ENCODE data around the gene PRSS48.
"Not testable (repeated sequence)": the region's sequence is repeated elsewhere in the genome, so short reads cannot be mapped to it uniquely, and the experiment has no call there.

The PRSS48 gene

DNA sequence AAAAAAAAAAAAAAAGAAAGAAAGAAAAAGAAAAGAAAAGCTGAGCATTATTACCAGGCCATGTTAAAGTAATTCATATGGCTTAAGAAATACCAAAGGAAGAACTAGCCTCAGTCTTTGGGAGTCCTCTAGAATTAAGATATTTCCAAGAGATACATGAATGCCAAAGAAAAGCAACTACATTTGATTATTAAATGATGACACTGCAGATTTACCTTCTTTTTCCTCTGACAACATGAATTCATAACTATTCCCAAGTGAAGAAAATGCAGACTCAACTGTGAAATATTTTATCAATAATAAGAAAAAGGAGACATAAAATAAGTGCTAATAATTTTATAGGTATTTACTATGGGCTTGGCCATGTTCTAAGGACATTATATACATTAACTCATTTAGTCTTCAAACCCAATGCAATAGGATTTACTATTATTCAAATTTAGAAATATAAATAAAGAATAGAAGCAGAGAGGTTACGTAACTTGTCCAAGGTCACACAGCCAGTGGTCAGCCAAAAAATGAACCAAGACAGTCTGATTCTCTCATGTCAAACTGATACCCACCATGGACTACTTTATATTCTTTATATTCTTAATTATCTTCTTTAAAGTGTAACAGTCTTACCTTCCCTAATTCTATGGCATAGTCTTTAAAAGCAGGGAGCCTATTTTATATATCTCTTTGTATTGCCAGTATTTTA, 41.5 kb downstream of the PRSS48 start:
- no peak for DNase-seq (ENCODE audit: low spot score)

DNA sequence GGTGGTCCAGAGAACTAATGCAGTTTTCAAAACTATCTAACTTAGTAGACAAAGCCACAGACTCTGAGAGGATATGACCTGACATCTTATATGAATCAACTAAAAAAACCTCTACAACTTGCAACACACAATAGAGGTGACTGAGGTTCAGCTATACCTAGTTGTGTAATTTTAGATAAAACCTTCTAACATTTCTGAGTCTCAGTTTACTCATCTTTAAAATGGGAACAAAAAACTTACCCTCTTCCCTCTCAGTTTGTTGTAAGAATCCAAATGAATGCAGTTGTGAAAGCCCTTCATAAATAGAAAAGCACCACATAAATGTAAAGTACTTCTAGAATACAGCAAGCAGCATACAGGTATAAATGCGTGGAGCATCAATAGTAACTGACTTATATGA, 42.5 kb downstream of the PRSS48 start:
- DNase-seq (ENCODE audit: low spot score) = no peak

DNA sequence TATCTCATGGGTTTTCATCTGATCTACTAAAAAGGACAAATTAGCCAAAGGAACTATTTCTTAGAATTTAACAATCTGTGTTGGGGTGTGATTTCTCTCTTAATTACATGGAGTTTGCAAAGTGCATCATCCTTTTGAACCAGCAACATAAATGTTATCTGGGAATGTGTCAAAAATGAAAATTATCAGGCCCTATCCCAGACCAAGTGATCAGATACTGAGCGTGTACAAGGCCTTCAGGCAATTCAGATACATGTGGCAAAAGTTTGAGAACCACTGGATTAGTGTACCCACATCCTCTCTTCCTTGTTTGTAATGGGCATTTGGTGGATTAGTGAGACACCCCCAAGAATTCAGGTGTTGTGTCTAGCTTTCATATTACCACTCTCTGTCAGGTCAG, 44.6 kb downstream of the PRSS48 start:
- no peak for DNase-seq (ENCODE audit: low spot score)

GRCh38 chr4:151322161-151322560, 45.2 kb downstream of the PRSS48 start:
- not testable (repeated sequence) for DNase-seq (ENCODE audit: low spot score)

GRCh38 chr4:151322570-151322969, 45.6 kb downstream of the PRSS48 start:
- DNase-seq (ENCODE audit: low spot score) = no peak

DNA sequence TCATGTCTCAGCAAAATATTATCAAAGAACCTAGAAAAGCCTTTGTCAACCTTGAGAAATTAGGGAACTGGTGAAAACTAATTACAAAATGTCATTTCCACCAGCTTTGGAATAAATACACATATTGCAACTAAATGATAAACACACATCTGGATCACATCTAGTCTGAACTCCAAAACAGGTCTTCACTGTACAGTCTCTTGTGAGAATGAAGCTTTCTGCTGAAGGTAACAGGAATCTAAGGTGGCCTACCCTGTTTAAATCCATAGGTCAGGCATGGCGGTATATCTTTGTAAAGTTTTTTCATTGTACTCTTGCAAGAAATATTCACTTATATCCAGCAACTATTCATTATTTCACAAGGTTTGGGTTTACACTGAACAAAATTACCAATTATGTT, 46.7 kb downstream of the PRSS48 start:
- no peak for DNase-seq (ENCODE audit: low spot score)

GRCh38 chr4:151324124-151324751, 47.3 kb downstream of the PRSS48 start:
- no peak for DNase-seq (ENCODE audit: low spot score)

DNA sequence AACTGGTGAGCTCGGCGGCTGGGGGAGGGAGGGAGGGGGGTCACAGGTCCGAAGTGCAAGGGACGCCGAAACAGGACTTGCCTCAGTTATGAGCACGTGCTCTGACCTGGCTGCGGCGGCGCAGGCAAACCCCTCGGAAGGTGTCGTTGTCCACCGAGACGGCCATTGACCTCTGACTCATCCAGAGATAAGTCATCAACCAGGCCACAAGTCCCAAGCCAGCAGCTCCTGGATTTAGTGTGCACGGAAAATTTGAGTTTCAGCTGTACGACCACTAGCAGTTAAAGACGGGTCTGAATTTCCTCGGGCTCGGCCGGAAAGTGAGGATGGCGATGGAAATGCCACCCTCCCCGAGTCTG, 47.8 kb downstream of the PRSS48 start:
- no peak for DNase-seq (ENCODE audit: low spot score)

DNA sequence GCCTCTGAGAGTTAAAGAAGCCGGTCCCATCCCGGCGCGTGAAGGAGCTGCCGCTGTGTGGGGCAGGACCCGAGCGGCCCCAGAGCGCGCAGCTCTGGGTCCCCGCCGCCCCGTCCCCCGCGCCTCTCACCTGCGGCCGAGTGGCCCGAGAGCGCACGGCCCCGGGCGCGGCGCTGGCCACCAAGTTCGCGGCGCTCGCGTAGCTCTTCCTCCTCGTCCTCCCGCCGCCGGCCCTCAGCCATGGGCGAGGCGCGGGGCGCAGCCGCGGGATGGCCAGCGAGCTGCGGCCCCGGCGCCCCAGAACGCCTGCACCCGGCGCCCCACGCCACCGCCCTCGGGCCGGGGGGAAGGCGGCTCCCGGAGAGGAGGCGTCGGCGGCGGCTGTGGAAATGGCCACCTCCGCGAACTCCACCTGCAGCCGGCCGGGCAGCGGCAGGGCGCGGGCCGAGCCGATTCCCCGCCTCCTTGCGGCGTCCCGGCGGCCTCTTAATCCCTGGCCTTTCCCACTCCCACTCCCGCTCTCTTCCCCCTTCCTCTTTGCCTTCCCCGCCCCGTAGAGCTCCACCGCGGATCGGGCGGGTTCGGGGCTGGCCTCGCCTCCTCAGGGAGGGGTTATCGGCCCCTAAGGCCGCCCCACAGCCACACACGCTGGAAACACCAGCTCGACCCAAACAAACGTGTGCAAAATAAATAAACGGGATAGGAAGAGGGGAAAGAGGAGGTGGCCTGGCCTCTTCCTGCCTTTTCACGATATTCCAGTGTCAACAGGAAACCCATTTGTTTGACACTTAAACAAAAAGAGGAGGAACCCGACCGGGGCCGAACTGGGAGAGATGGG, 48.4 kb downstream of the PRSS48 start, which contains the start of gene SH3D19:
TSS of gene SH3D19 (minus strand) at position 495 of the 838 bp plus-strand sequence. CDS start at position 242, 253 bp downstream.
- DNase-seq (ENCODE audit: low spot score) = no peak

DNA sequence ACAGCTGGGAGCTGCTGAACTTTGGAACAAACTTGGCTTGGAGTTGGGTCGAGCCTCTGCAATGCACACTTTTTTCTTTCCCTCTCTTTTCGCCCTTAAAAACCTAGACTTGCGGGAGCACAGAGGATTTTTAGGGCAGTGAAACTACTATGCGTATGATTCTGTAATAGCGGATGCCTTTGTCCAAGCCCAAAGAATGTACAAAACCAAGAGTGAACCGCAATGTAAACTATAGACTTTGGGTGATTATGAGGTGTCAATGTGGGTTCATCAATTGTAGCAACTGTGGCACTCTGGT, 48.9 kb downstream of the PRSS48 start:
- DNase-seq (ENCODE audit: low spot score) = no peak

- no peak for DNase-seq (ENCODE audit: low spot score)
Observed at GRCh38 chr4:151329217-151330007, 52.5 kb downstream of the PRSS48 start.

GRCh38 chr4:151331276-151332042, 54.5 kb downstream of the PRSS48 start:
- DNase-seq (ENCODE audit: low spot score) = no peak

DNA sequence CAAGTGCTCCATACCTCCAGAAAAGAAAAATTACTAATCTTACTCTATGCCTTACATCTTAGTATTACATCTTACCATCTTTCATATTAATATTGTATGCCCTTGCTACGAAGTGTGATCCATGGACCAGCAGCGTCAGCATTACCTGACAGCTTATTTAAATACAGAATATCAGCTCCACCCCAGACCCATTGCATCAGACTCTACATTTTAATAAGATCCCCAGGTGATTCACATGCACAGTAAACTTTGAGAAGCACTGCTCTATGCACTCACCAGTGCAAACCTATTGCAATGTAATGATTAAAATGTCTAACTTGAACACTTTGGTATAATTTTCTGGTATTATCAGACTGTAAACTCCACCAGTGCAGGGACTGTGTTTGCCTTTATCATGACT, 62.5 kb downstream of the PRSS48 start:
- DNase-seq (ENCODE audit: low spot score) = no peak

DNA sequence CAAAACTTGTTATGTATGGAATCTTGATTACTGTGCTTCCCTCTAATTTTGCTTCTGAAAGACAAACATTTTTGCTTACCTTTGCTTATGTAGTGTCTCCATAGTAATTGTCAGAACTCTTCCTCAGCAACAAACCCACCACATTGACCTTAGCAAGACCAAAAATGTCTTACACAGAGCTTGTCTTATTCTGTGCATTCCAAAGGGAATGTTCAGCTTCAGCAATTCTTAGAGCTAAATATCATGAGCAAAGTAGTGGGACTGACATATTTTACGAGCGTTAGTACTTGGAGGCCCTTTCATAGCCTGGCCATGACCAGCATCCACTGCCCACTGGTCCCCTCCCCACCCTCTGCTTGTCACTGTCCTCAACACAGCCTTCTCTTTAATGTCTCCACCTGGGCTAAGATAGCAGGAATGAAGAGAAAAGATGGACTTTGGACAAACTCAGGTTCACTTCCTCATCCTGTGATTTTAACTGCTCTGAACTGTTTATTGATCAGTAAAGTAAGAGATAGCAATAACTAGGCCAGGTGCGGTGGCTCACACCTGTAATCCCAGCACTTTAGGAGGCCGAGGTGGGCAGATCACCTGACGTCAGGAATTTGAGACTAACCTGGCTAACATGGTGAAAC, 63.9 kb downstream of the PRSS48 start:
- DNase-seq (ENCODE audit: low spot score) = no peak

All from hematopoietic multipotent progenitor cell treated with erythropoietin and hydrocortisone succinate and interleukin-3 and kit ligand, for 15 days (in vitro differentiated cells).